GM18526 (cell line): Measurements from ENCODE around the gene PIBF1.

Experiments used
- POLR2A ChIP-seq: IDR thresholded peaks from 3 replicates; pipeline ENCODE4 v1.6.1; 2011; ENCODE audit not compliant: insufficient read length; ENCODE audit errors: extremely low read depth

Gene PIBF1

DNA sequence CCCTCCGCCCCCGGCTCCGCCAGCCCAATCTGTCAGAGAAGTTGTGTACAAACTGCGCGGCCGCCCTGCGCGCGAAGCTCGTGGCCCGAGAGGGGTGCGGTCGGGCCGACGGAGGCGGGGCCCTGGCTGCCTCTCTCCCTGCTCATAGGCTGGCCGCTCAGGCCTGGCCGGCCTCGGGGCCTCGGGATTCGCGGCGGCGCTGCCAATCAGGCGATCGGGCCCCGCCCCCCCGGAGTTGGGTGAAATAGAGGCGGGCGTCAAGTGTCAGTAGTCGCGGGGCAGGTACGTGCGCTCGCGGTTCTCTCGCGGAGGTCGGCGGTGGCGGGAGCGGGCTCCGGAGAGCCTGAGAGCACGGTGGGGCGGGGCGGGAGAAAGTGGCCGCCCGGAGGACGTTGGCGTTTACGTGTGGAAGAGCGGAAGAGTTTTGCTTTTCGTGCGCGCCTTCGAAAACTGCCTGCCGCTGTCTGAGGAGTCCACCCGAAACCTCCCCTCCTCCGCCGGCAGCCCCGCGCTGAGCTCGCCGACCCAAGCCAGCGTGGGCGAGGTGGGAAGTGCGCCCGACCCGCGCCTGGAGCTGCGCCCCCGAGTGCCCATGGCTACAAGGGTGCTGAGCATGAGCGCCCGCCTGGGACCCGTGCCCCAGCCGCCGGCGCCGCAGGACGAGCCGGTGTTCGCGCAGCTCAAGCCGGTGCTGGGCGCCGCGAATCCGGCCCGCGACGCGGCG lies 277.0 kb downstream of the PIBF1 start, which contains the start of gene KLF5:
Gene KLF5, plus strand, starts transcription at position 270 of the 724 bp plus-strand sequence. Its CDS starts 323 bp downstream, at position 593.
- no peak for TF ChIP-seq POLR2A

- TF ChIP-seq POLR2A: no peak
Measured at GRCh38 chr13:73059460-73060250, 277.7 kb downstream of the PIBF1 start.

GRCh38 chr13:73060251-73061160 lies 278.6 kb downstream of the PIBF1 start:
- TF ChIP-seq POLR2A: no peak

DNA sequence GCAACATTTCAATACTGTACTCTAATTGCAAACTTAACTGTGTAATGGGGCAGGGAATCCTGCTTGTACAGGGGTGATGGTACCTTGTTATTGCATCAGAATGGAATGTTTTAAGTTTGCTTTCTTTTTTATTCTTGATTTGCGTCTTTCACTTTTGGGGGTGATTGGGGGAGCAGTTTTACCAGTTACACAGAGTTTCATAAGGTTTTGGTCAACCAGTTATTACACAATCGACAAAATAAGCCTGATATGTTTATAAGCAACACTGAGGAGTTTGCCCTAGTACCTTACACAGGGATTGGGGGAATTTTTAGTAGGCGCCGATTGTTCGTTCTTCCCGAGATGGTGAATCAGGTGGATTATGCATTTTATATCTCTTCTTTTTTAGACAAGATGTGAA lies 279.5 kb downstream of the PIBF1 start:
- TF ChIP-seq POLR2A: no peak

GRCh38 chr13:73061876-73062275 lies 279.9 kb downstream of the PIBF1 start:
- no peak for TF ChIP-seq POLR2A

DNA sequence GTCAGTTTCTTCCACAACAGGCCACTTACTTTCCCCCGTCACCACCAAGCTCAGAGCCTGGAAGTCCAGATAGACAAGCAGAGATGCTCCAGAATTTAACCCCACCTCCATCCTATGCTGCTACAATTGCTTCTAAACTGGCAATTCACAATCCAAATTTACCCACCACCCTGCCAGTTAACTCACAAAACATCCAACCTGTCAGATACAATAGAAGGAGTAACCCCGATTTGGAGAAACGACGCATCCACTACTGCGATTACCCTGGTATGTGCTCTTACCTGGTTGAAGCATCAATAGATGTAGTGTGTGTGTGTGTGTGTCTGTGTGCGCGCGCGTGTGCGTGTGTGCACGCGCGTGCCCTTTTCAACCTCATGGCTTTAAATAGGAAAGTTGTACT lies 280.5 kb downstream of the PIBF1 start:
- no peak for TF ChIP-seq POLR2A

GRCh38 chr13:73063166-73063565 lies 281.2 kb downstream of the PIBF1 start:
- TF ChIP-seq POLR2A: no peak

- TF ChIP-seq POLR2A: no peak
Measured at GRCh38 chr13:73065036-73065435, 283.1 kb downstream of the PIBF1 start.

- no peak for TF ChIP-seq POLR2A
Measured at GRCh38 chr13:73065665-73066340, 283.9 kb downstream of the PIBF1 start.
